ENCODE measurements around the gene ECI1. TPM values are rescaled to one million over a fixed set of nuclear protein-coding genes. Genes with fewer than 3 reads are reported as not detected.

The ECI1 gene
- total RNA-seq, 1 experiment from 2014 or later = 165 TPM

DNA sequence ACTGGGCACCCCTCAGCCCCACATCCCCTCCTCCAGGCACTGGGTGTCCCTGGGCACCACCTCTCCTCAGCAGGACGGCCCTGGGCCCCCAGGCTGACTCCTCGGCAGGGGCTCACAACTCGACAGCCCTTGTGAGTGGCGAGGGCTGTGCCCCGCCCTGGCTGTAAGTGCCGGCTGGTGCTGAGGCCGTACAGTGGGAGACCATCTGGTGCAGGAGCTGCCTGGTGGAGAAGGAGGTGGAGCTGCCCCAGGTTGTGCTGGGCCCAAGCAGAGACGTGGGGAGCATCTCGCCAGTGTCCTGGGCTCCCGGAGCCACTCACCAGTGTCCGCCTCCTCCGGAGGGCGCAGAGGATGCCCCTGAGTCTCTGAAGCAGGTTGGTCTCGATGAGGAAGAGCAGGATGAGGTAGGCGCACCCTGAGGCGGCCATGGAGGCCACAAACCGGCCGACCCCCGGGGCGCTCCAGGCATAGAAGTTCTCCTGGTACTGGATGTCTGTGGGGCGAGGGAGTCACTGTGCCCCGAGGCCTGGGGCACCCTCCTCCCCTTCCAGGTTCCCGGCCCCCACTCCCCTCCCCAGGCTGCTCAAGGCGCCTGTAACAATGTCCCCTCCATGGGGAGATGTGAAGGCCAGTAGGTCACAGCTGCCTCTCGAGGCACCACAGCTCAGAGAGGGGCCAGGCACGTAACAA is 31.6 kb upstream of the ECI1 start:
- no peak for DNase-seq (ENCODE audit: low read depth)
- in situ Hi-C loops (cut with HindIII; ENCODE audit: low pct_unique_long_range_greater_than_20kb, low sequenced_read_pairs) = no loop called here

DNA sequence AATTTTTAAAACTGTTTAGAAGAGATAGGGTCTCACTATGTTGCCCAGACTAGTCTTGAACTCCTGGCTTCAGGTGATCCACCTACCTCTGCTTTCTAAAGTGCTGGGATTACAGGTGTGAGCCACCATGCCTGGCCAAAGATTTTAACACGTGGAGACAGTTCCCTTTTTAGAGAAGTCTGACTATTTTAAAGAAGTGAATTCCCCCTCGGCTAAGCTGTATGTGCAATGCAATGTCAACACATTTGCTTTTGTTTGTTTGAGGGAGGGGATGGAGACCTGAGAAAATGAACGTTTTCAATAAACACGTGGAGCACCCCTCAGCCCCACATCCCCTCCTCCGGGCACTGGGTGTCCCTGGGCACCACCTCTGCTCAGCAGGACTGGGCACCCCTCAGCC is 30.9 kb upstream of the ECI1 start:
- no peak for DNase-seq (ENCODE audit: low read depth)
- in situ Hi-C loops (cut with HindIII; ENCODE audit: low pct_unique_long_range_greater_than_20kb, low sequenced_read_pairs) = no loop called here

DNA sequence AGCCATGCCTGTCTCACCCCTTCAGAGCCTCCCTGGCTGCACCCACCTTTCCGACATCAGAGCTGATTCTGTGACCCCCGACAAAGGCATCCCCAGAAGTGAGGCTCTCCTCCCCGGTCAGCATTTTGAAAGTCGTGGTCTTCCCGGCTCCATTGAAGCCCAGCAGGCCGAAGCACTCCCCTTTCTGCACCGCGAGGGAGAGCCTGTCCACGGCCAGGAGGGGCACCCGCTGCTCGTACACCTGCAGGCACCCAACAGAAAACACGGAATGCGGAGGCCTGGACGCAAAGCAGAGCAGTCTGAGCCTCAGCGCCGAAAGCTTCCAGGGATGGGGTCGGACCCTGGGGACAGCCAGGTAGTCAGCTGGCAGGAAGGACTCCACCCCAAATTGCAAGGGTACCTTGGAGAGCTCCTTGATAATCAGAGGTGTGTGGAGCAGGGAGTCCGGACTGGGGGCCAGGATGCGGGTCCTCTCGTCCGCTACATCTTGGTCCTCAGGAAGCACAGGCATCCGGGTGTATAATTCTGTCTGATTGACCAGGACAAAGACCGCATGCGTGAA is 29.7 kb upstream of the ECI1 start:
- no peak for DNase-seq (ENCODE audit: low read depth)
- in situ Hi-C loops (cut with HindIII; ENCODE audit: low pct_unique_long_range_greater_than_20kb, low sequenced_read_pairs) = no loop called here

DNA sequence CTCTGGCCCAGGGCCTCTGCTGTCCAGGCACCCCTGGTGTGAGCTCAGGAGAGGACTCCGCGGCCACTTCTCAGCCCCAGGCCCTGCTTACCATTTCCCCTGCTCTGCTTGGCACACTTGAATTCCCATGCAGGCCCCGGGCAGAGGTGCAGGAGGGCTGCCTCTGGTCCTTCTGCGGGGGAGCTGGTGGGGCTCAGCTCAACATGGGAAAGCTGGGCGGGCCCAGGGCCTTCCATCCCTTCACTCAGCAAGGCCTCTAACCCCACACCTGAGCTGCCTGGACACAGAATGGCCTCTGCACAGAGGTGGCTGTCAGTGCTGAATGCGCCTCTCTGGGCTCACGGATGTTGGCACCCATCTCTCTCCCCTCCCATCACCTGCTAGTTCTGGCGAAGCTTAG is 29.1 kb upstream of the ECI1 start:
- in situ Hi-C loops (cut with HindIII; ENCODE audit: low pct_unique_long_range_greater_than_20kb, low sequenced_read_pairs) = no loop called here
- no peak for DNase-seq (ENCODE audit: low read depth)

DNA sequence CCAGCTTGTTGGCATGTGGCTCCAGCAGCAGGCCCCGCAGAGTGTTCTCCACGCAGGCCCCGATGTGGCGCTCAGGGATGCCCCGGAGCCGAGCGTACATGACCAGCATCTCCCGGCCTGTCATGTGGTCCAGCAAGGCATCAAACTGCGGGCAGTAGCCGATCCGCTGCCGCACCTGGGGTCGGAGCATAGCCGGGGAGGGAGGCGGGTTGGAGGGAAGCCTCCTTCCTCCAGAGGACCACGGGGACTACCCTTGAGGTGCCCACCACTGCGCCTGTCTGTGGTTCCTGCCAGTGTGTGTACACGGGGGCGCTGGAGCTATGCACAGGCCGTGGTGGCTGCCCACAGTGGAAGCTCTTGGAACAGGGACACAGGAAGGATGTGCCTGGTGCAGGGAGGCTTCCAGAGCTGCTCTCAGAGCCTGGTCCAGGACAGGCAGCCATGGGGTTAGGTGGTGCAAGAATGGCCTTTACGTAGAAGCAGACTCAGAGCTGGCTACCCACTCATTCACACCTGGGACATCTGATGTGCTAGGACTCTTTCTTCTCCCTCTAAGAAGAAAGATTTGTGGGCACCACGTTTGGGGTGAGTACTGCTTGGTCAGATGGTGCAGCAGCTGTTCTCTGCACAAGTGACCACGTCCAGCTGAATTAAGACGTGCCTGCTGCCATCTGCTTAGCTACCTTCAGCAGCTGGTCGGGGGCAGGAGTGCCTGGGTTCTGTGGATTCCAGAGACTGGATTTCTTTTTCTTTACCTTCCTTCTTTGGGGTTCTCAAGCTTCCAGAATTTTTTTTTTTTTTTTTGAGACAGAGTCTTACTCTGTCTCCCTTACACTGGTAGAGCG is 27.8 kb upstream of the ECI1 start:
- in situ Hi-C loops (cut with HindIII; ENCODE audit: low pct_unique_long_range_greater_than_20kb, low sequenced_read_pairs) = no loop called here
- no peak for DNase-seq (ENCODE audit: low read depth)

DNA sequence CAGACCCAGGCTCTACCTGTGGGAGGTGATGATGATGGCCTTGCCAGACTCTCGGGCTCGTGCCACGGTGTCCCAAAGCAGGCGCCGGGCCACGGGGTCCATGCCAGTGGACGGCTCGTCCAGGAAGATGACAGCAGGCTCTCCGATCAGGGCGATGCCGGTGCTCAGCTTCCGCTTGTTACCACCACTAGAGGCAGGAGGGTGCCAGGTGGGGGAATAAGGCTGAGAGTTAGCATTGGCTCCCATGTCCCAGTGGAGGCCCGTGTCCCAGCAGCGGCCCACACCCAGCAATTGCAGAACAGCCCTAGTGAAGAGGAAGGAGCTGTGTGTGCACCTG is 26.9 kb upstream of the ECI1 start:
- DNase-seq (ENCODE audit: low read depth) = no peak
- in situ Hi-C loops (cut with HindIII; ENCODE audit: low pct_unique_long_range_greater_than_20kb, low sequenced_read_pairs) = no loop called here

DNA sequence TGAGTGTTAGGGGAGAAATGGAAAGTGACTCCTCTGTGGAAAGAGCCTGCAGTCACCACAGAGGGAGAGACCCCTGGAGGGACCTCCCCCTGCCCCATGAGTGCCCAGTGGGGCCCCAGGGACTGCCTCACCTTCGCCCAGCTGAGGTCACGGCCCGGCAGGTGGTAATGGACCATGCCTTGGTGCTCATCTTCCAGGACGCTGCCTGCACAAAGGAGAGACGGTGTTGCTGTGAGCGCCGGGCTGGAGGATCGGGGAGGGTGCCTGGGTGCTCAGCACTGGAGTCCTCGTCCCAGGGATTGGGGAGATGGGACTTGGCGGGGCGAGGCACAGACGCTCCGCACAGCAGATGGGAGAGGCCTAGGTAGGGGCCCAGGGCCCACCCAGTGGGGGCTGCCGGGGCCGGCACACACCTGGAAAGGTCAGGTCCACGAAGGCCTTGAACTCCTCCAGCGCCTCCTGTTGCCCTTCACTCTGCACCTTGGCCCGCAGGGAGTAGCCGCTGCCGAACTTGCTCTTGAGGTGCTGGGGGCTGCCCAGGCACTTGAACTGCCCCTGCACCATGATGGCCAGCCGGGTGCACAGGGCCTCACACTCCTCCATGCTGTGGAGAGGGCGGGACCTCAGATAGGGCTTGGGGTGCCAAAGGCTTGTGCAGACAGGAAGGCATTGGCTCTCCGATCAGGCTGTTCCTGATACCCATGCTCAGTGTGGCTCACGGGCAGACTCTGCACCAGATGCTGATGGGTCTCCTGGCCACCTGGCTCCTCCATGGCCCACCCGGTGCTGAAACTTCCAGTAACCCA is 26.3 kb upstream of the ECI1 start:
- DNase-seq (ENCODE audit: low read depth) = no peak
- in situ Hi-C loops (cut with HindIII; ENCODE audit: low pct_unique_long_range_greater_than_20kb, low sequenced_read_pairs) = no loop called here

DNA sequence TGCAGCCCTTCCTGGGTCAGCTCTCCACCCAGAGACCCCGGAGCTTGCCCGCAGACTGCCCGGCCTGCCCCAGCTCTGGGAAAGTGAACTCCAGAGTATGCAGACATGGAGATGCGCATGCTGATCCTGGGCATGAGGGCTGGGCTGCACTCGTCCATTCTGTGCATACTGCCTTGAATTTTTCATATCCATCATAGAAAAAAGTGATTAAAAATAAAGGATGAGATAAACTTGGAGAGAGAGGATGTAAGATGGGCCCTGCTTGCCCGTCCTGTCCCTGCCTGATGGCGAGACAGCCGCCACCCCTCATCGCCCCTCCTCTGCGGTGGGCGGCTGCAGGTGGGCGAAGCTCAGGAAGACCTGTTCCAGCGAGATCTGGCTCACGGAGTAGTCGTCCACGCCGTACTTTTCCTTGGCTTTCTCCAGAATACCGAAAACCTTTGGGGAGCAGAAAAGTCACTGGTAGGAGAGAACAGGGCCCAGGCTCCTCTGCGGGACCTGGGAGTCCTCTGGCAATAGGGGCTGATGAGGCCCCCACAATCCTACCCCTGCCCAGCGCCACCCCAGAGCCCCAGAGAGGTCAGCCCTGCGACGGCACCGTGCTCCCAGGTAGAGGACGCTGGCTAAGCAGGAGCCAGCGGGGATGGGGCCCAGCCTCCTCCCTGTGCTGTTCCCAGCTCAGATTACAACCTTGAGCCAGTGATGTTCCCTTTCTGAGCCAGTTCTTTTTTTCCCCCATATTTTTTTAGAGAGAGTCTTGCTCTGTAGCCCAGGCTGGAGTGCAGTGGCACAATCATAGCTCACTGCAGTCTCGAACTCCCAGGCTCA is 25.2 kb upstream of the ECI1 start:
- no peak for DNase-seq (ENCODE audit: low read depth)
- in situ Hi-C loops (cut with HindIII; ENCODE audit: low pct_unique_long_range_greater_than_20kb, low sequenced_read_pairs) = no loop called here

DNA sequence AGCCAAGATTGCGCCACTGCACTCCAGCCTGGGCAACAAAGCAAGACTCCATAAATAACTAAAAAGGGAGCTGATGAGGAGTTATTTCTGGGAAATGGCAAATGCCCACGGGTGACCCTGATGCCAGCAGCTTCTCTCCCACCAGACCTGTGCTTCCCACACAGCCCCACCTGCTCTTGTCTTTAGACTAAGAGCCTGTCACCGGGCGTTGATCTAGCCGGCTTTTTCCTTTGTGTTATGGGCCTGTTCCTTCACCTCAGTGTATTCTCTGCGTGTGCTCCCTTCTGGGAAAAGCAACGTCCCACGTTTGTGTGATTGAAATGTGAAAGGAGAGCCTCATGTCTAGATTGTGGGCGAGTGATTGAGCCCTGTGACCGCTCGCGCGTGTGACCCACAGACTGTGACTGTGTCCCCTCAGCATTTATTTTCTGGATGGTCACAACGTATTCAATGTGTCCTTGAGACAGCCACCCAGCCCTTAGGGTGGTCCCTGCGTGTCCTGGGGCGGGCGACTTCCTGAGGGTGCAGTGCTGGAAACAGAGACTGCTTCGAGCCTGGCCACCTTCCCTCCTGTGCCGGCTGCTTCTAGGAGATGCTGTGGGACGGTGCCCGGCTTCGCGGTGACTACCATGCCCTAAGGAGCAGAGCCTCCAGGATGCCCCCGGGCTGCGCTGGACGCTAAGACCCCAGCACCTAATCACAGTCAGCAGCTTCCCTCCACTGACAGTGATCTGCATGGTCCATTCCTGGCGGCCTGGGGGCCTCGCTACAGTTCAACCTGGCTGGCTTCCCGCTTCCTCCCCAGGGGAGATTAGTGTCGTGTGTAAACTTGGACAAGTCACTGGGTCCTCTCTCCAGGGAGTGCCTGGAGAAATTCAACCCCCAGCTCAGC is 24.3 kb upstream of the ECI1 start:
- in situ Hi-C loops (cut with HindIII; ENCODE audit: low pct_unique_long_range_greater_than_20kb, low sequenced_read_pairs) = no loop called here
- DNase-seq (ENCODE audit: low read depth) = no peak

DNA sequence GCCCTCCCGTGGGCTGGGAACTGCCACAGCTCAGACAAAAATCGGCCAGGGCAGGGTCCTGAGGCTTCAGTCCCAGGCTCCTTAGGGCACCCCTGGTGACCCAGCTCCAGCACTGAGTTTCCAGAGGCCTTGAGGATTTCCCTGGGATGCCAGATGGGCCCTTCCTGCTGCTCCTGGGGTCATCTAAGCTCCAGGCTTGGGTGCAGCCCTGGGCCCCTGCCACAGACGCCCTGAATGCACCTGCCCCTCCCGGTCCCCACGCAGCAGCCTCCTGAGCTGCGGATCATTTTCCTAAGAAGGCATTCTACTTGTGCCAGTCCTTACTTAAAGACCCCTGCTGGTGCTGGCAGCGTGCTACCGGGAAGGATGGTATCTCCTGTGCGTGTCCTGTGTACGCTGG is 22.5 kb upstream of the ECI1 start:
- no peak for DNase-seq (ENCODE audit: low read depth)
- in situ Hi-C loops (cut with HindIII; ENCODE audit: low pct_unique_long_range_greater_than_20kb, low sequenced_read_pairs) = no loop called here

DNA sequence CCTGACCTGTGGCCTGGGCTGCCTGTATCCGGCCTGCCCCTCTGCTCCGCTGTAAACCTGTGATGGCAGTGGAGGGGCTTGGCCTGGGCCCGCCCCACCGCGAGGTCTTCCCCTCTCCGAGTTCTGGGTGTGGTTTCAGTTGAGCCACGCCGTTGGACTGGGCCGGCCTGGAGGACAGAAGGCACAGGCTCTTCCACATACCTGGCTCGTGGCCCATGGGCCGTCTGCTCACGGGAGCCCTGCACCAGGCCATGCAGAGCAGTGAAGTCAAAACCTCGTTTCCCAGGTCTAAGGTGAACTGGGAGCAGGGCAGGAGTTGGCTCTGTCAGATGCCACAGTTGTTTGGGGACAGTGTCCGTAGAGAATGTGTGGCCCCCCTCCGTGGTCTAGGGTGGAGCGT is 22.1 kb upstream of the ECI1 start:
- no peak for DNase-seq (ENCODE audit: low read depth)
- in situ Hi-C loops (cut with HindIII; ENCODE audit: low pct_unique_long_range_greater_than_20kb, low sequenced_read_pairs) = no loop called here

DNA sequence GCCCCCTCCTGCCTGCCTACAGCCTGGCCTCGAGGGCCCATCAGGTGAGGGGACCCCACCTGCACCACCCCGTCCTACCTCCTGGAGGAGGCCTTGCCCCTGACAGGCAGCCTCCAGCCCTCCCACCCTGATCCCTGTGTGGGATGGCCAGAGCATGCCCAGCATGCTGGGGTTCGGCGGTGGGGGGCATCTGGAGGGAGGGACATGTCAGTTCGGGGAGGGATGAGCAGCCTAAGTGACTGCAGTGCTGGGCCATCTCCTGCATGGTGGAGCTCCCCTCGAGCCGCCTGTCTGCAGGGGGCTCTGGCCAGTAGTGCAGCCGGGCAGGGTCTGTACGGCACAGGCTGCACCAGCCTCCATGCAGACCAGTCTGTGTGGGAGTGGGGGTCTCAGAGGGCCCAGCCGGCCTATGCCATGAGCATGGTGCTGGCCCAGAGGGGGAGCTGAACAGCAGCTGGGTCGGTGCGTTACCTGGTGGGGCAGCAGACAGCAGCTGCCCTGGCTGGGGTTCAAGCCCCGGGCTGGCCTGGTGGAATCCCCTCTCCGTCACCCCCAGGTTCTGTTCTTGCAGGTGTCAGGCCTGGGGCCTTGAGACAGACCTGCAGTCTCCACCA is 20.6 kb upstream of the ECI1 start:
- DNase-seq (ENCODE audit: low read depth) = no peak
- in situ Hi-C loops (cut with HindIII; ENCODE audit: low pct_unique_long_range_greater_than_20kb, low sequenced_read_pairs) = no loop called here

DNA sequence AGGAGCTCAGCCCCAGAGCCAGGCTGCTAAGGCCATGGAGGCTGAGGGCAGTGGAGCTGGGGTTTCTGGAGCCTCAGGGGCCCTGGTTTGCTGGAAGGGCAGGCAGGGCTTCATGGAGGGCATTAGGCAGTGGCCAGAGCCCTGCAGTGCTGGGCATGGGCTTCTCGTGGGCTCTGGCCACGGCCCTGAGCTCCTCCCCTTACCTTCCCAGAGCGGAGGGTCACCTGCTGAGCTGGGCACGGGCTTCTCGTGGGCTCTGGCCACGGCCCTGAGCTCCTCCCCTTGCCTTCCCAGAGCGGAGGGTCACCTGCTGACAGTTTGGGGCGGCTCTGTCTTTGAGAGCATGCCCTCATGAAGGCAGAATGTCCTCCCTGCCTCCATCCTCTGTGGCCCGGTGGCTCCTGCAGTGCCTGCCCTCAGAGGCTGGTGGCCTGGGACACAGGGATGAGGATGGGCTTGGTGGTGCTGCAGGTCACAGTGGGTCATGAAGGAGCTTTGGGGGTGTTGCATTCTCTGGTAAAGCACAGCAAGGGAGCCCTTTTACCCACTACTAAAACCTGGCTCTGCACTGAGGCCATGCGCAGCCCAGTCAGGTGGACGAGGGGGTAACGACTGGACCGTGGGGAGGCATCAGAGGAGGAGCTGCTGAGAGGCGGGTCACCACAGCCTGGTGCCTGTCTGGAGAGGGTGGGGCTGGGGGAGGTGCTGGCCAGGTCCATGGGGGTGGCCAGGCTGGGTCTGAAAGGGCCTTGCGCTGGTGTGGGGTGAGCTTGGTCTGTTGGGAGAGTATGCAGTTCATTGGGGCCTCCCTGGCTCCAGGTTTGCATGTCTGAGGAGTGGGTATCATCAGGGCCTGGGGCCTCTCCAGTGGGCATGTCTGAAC is 19.4 kb upstream of the ECI1 start:
- in situ Hi-C loops (cut with HindIII; ENCODE audit: low pct_unique_long_range_greater_than_20kb, low sequenced_read_pairs) = no loop called here
- DNase-seq (ENCODE audit: low read depth) = no peak

DNA sequence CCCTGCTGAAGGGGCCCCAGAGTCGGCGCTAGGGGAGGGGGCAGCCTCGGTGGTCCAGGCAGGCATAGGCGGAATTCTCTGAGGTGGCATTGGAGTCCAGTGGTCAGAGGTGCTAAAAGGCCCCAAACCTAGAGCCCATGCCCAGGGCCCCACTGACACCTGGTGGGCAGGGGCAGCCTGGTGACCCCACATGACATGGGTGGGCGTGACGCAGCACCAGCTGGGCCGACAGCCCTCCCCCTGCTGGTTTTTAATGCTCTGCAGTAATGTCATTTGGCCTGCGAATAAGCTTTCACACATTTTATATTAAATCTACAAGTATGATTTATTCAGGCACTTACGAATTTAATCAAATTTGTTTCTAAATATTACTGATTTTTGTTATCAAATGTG is 18.7 kb upstream of the ECI1 start:
- DNase-seq (ENCODE audit: low read depth) = no peak
- in situ Hi-C loops (cut with HindIII; ENCODE audit: low pct_unique_long_range_greater_than_20kb, low sequenced_read_pairs) = no loop called here

DNA sequence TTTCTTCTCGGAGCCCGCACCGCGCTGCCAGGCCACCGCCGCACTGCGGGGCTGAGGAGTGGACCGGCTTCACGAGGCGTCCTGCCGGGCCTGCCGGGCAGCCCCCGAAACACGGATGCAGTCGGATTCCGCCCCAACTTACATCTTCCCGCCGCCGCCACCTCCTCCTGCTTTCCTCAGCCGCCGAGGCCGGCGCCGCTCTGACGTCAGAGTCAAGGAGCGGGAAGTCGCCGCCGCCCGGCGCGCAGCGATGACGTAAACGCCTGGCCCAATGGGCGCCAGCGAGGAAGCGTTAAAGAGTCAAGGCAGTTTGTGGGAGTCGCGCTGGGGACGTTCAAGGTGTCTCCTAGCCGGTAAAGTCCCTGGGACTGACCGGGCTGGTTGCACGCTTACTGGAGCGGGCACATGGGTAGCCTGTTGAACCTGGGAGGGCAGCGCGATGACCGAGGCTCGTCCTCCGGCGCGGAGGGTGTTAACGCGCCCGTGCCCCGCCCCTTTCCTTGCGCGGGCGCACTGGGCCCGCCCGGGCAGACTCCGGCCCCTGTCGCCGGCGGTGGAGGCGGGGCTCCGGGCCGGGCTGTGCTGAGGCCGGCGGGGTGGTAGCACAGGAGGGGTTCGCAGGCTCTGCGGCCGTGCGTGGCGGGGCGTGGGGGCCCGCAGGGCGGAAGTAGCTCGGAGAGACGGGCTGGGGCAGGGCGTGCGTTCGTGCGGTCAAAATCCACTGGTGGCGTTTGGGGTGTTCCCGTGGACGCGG is 16.7 kb upstream of the ECI1 start, which contains the start of gene RNPS1:
RNPS1 (minus strand) TSS at position 214 of the 754 bp plus-strand sequence. CDS start 3,483 bp downstream, outside the sequence.
- DNase-seq (ENCODE audit: low read depth) = peak; percentile 99
- in situ Hi-C loops (cut with HindIII; ENCODE audit: low pct_unique_long_range_greater_than_20kb, low sequenced_read_pairs) = no loop called here

Measured in Caki2 (cell line).